ENCODE data around the gene NEK10.
"Not testable (repeated sequence)": the region's sequence is repeated elsewhere in the genome, so short reads cannot be mapped to it uniquely, and the experiment has no call there.

NEK10 gene, protein sequence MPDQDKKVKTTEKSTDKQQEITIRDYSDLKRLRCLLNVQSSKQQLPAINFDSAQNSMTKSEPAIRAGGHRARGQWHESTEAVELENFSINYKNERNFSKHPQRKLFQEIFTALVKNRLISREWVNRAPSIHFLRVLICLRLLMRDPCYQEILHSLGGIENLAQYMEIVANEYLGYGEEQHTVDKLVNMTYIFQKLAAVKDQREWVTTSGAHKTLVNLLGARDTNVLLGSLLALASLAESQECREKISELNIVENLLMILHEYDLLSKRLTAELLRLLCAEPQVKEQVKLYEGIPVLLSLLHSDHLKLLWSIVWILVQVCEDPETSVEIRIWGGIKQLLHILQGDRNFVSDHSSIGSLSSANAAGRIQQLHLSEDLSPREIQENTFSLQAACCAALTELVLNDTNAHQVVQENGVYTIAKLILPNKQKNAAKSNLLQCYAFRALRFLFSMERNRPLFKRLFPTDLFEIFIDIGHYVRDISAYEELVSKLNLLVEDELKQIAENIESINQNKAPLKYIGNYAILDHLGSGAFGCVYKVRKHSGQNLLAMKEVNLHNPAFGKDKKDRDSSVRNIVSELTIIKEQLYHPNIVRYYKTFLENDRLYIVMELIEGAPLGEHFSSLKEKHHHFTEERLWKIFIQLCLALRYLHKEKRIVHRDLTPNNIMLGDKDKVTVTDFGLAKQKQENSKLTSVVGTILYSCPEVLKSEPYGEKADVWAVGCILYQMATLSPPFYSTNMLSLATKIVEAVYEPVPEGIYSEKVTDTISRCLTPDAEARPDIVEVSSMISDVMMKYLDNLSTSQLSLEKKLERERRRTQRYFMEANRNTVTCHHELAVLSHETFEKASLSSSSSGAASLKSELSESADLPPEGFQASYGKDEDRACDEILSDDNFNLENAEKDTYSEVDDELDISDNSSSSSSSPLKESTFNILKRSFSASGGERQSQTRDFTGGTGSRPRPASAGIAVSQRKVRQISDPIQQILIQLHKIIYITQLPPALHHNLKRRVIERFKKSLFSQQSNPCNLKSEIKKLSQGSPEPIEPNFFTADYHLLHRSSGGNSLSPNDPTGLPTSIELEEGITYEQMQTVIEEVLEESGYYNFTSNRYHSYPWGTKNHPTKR

GRCh38 chr3:27368831-27369607, at the start of gene NEK10:
Gene NEK10, minus strand, starts transcription at chr3:27369383. Its CDS starts 16,501 bp downstream, at chr3:27352882.
- peak; percentile 97 for DNase-seq (ENCODE audit: low read depth, low spot score)

GRCh38 chr3:27415202-27415601, 46.0 kb upstream of the NEK10 start:
- DNase-seq (ENCODE audit: low read depth, low spot score) = no peak

DNA sequence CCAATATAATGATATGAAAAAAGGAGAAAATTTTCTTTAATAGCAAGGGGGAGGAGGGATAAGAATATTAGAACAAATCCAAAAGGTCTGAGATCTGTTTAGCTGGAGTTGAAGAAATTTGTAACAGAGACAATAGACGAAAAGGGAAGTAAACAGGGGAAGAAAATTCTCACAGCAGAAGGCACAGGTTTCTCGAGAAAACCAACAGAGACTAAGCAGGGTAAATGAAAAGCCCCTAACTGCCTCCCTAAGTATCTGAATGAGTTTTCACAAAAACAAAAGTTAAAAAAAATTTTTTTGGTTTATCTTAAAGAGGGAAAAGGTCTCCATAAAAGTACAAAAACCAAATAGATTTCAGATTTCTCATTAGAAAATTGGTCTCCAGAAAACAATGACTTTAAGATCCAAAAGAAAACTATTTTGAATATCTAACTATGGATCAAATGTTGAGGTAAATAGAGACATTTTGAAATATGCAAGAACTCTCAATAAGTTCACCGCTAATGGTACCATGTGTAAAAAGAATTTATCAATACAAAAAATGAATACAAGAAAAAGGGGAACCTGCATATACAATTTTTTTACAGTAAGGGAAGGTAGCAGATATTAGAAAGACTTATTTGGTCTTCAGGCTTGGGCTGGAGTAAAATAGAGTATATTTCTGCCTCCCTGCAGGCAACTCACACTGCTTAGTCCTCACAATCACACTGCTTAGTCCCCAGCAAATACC, 23.9 kb upstream of the NEK10 start:
- no peak for DNase-seq (ENCODE audit: low read depth, low spot score)

DNA sequence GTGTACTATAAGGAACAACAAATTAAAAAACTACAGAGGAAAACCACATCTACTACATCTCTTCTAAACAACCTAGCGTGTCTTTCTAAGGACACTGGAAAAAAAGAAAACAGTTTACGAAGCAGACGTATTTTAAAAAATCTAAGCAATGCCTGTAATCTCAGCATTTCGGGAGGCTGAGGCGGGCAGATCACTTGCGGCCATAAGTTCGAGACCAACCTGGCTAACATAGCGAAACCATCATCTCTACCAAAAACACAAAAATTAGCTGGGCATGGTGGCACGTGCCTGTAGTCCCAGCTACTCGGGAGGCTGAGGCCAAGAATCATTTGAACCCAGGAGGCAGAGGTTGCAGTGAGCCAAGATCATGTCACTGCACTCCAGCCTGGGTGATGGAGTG, 23.2 kb upstream of the NEK10 start:
- DNase-seq (ENCODE audit: low read depth, low spot score) = not testable (repeated sequence)

DNA sequence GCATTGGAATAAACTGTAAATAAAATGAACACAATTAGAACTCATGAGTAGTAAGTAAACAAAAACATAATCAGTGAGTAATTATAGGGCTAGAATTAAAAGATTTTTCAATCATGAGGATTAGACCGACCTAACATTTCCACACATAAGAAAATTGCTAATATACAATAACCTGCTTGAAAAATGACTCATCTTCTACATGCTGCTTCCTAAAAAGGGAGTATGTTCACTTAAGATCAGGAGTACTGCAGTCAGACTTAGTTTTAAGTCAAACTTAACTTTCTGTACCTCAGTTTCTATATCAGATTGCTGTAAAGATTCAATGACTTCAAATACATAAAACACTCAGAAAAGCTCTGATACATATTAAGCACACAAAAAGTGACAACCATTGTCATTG, 22.6 kb upstream of the NEK10 start:
- no peak for DNase-seq (ENCODE audit: low read depth, low spot score)

GRCh38 chr3:27387625-27388024, 18.4 kb upstream of the NEK10 start:
- DNase-seq (ENCODE audit: low read depth, low spot score) = peak; percentile 19

GRCh38 chr3:27385504-27385903, 16.3 kb upstream of the NEK10 start:
- DNase-seq (ENCODE audit: low read depth, low spot score) = no peak

- no peak for DNase-seq (ENCODE audit: low read depth, low spot score)
These were observed 15.0 kb upstream of the NEK10 start for GRCh38 chr3:27384191-27384590.

DNA sequence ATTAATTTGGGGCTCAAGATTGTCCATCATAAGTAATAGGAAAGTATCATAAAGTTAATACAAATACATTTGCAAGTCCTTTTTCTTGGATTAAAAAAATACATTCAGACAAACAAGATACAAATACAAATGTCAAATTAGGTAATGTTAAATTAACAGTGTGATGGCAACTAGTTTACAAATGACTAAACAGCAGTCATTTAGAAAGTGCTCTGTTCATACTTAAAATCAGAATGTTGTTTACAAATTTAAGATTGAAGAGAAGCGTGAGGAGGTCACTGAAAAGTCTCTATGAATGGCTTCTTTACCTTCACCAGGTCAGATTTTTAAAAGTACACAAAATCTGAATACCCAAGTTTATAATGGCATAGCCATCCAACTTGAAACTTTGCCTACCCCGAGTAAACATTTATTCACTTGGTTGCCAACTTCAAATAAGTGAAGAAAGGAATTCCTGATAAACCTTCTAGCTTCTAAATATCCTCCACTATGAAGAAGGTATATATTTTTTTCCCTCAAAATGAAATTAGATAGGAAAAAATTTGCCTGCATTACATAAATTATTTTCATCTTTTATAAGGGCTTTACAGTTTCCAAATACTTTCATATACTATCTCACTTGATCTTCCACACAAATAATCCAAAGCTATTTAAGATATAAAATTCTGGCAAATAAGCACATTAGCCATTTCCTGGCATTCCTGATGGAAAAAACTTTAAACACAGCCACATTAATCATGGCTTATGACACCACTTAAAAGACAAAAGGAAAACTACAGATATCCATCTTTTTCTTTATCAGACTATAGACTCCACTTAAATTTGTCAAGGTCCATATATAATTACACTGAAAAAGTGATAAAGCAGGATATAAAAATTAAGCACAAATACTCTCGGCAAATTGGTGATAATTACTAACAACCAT, 11.5 kb upstream of the NEK10 start:
- DNase-seq (ENCODE audit: low read depth, low spot score) = no peak

DNA sequence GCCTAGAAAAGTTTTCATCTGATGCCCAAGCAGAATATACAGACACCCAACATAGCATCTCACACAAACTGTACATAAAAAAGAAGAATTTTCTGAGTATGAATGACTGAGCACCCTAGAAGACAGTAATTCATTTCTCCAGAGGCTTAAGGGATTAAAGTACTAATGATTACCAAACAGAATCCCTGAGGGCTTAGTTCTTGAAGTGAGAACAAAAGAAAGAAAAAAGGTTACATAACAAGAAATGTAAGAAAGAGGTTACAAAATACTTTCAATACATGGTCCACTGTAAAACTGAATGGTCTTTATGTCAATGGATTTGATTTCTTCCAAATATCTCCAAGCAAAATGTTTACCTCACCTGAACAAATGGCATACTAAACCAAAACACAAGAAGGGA, 9.1 kb upstream of the NEK10 start:
- no peak for DNase-seq (ENCODE audit: low read depth, low spot score)

DNA sequence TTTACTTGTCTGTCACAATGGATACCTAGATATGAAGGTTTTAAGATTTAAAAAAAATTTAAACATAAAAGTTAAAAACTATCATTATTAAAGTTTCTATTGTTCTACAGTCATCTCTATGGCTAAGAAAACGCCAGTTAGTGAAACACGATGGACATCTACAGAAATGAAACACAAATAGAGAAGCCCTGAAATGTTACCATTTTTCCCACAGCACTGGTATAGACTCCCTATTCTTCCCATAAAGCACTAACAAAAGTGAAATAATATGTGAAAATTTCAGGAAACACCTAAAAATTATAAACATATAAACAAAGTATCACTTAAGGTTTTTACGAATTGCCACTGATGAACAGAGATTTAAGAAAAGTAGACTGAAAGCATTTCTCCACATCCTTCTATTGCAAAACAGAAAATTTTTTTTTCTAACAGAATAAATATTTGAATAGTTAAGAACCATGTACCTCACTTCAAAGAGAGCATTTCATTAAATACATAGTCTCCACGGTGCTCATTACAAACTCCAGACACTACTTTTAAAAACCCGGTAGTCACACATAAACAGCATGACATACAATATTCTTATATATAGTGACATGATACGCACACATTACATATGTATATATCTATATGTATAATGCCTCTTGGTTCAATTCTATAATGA, 7.1 kb upstream of the NEK10 start:
- DNase-seq (ENCODE audit: low read depth, low spot score) = no peak

GRCh38 chr3:27366062-27366591, 3.1 kb downstream of the NEK10 start:
- no peak for DNase-seq (ENCODE audit: low read depth, low spot score)

- DNase-seq (ENCODE audit: low read depth, low spot score) = no peak
These were observed 8.8 kb downstream of the NEK10 start for GRCh38 chr3:27360113-27361078.

DNA sequence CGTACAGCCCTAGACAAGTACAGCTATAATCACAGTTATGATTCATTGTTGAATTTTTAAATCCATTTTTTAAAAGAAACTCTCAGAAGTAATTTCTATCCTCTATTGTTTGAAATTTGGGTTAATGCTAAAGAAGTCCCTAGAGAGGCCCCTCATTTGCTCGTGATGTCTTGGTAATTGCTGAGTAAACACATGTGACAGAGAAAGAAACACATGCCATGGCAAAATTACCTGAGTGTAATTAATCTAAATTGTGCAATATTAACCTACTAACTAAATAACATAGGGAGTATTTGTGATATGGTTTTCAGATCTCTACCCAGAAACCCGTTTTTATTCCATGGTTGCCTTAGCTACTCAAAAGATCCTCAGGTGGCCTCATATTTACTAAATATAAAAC, 10.8 kb downstream of the NEK10 start:
- no peak for DNase-seq (ENCODE audit: low read depth, low spot score)

DNA sequence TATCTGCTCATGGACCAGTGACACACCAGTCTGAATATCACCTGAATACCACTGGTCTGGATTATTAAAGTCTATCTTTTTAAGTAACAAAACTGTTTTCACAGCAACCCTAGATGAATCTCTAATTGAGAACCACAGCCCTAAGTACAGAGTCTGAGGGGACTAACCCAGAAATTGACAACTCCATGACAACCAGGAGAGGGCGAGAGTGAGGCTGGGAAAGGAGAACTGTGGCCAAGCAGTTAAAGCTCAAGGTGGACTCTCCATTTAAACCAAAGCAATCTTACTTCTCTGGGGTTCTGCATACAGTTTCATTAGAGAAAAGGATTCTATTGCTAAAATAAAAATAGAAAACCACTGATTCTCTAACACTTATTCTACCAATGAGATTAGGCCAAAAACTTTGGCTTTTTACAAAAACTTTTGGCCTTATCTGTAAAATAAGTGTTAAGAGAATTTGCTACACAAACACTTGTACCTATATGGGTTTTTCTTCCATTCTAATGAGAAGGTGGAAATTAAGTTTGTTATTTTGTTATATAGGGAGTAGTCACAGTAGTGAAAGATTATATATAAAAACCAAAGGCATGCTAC, 11.4 kb downstream of the NEK10 start:
- DNase-seq (ENCODE audit: low read depth, low spot score) = peak; percentile 62

- no peak for DNase-seq (ENCODE audit: low read depth, low spot score)
These were observed 12.2 kb downstream of the NEK10 start for GRCh38 chr3:27356976-27357375.

GRCh38 chr3:27354588-27355203, 14.5 kb downstream of the NEK10 start:
- DNase-seq (ENCODE audit: low read depth, low spot score) = peak; percentile 5

Measured in ELF-1 (cell line).